A549 (cell line): ENCODE data around the gene LAMTOR2.

Experiments used
- NFE2L2 ChIP-seq: fragments of 150-350 bp; conservative IDR thresholded peaks from 2 replicates; pipeline ENCODE4 v1.6.1; 2014; ENCODE audit warnings: low read length
- TF ChIP-seq, protein P1 (sequence below): fragments of >200 bp; sonication (Bioruptor Twin); formaldehyde crosslinking; IDR thresholded peaks from 3 replicates; pipeline ENCODE4 v1.5.1; 2016

DNA sequence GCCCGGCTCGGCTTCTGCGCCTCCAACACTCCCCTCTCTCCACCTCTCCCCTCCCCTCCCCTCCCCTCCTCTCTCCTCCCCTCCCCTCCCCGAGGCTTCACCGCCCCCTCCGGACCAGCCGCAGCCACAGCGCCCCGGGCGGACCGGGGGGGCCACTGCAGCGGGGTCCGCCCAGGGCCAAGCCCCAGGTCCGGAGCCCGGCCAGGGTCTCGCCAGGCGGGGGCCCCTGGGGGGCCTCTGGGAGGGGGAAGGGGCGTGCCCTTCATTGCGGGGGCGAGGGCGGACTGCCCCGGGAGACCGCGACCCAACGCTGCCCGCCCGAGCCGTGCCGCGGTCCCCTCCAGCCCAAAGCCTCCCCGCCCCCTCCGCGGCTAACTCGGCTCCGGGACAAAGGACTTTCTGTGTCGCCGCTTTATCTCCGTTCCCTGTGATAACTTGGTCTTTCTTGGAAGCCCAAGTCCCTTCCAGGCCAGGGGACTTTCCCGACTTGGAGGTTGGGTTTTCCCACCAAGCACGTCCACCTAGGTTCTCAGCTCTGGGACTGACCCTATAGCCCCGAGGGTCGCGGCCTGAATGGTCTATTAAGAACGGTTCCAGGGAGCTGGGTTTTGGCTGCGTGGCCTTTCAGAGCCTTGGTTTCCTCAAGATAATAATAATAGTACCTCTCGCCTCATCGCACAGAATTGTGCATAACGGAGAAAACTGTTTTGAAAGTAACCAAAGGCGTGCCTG is 648 bp upstream of the LAMTOR2 start, which contains the start of gene UBQLN4:
- TF ChIP-seq NFE2L2: no peak
- TF ChIP-seq, protein P1, sequence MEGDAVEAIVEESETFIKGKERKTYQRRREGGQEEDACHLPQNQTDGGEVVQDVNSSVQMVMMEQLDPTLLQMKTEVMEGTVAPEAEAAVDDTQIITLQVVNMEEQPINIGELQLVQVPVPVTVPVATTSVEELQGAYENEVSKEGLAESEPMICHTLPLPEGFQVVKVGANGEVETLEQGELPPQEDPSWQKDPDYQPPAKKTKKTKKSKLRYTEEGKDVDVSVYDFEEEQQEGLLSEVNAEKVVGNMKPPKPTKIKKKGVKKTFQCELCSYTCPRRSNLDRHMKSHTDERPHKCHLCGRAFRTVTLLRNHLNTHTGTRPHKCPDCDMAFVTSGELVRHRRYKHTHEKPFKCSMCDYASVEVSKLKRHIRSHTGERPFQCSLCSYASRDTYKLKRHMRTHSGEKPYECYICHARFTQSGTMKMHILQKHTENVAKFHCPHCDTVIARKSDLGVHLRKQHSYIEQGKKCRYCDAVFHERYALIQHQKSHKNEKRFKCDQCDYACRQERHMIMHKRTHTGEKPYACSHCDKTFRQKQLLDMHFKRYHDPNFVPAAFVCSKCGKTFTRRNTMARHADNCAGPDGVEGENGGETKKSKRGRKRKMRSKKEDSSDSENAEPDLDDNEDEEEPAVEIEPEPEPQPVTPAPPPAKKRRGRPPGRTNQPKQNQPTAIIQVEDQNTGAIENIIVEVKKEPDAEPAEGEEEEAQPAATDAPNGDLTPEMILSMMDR: peak; percentile 53
